Measurements from ENCODE around the gene GABBR2.

DNA sequence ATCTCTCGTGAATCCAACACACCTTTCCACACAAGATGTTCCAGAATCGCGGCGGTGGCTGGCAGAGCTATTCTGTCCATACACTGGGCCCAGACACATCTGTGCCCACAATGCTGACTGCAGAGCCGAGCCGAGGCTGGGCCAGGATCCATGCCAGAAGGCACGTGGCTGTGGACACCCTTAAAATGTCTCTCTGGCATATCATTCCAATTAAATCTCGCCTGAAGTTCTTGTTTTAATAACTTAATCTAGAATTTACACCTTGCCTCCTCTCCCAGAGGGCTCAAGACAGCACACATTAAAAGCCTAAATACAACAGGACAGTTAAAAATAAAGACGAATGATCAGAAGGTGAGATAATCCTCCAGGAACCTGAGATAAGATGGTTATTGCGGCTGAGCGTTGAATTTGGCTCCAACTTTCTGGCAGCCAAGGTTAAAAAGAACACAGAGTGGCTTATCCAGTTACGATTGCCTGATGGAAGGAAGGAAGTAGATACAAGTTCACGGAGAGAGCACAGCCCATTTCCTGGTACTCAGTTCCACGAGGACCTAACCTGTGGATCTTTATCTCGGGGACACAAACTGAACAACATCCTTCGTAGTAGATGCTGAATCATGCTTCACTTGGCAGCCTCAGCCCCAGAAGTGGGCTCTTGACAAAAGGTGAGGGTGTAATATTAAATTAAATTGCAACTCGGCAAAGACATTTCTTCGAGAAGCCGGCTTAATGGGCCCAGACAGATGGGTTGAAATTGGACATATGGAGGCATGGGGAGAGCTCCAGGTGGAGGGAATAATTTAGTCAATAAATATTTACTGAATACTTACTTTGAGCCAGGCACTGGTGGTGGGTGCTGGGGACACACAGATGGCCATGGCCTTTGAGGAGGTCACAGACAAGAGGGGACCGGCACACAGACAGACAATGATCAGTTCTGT, 367.3 kb downstream of the GABBR2 start:
- TF ChIP-seq RUNX1 (IDR thresholded peaks at IDR 0.05; ENCODE audit: low read depth) (no peak), BACH1 (tag; IDR thresholded peaks at IDR 0.05) (peak; percentile 73), EGR1 (conservative IDR thresholded peaks at IDR 0.05) (no peak), BMI1 (IDR thresholded peaks at IDR 0.05; ENCODE audit: low read length) (no peak), CTBP1 (IDR thresholded peaks at IDR 0.05; ENCODE audit: borderline replicate concordance) (peak; percentile 98), MYC (IDR thresholded peaks at IDR 0.05; ENCODE audit: low read depth, low read length) (peak; percentile 90), MYC (CRISPR knock-in tag; IDR thresholded peaks at IDR 0.05; ENCODE audit: borderline replicate concordance, low read depth) (no peak; the same call in 1 of the 2 replicates)

Measured in K562 (cell line).